HG02678 (cell line): ENCODE measurements around the gene SLC35F3.
"Not testable (repeated sequence)": the region's sequence is repeated elsewhere in the genome, so short reads cannot be mapped to it uniquely, and the experiment has no call there.

Experiments used
- ATAC-seq: cut with Tn5 transposase; IDR thresholded peaks from one replicate; pipeline ENCODE4 v1.9.1; 2021; ENCODE audit warnings: mild to moderate bottlenecking, moderate library complexity; ENCODE audit not compliant: unreplicated experiment

Gene SLC35F3

GRCh38 chr1:234279021-234279420 is 374.5 kb downstream of the SLC35F3 start:
- ATAC-seq = no peak

- ATAC-seq = no peak
Observed at GRCh38 chr1:234280500-234280899, 376.0 kb downstream of the SLC35F3 start.

- ATAC-seq = no peak
Observed at GRCh38 chr1:234281826-234282489, 377.5 kb downstream of the SLC35F3 start.

GRCh38 chr1:234286206-234286605 is 381.7 kb downstream of the SLC35F3 start:
- ATAC-seq = no peak

- no peak for ATAC-seq
Observed at GRCh38 chr1:234288946-234289345, 384.5 kb downstream of the SLC35F3 start.

GRCh38 chr1:234289538-234290305 is 385.2 kb downstream of the SLC35F3 start:
- no peak for ATAC-seq

- no peak for ATAC-seq
Observed at GRCh38 chr1:234292011-234292410, 387.5 kb downstream of the SLC35F3 start.

GRCh38 chr1:234292548-234292947 is 388.1 kb downstream of the SLC35F3 start:
- ATAC-seq = no peak

- no peak for ATAC-seq
Observed at GRCh38 chr1:234294109-234294817, 389.8 kb downstream of the SLC35F3 start.

GRCh38 chr1:234295068-234295467 is 390.6 kb downstream of the SLC35F3 start:
- ATAC-seq = no peak

GRCh38 chr1:234295626-234296025 is 391.1 kb downstream of the SLC35F3 start:
- no peak for ATAC-seq

GRCh38 chr1:234296496-234296895 is 392.0 kb downstream of the SLC35F3 start:
- ATAC-seq = no peak

GRCh38 chr1:234297668-234298067 is 393.2 kb downstream of the SLC35F3 start:
- ATAC-seq = no peak

GRCh38 chr1:234300096-234300495 is 395.6 kb downstream of the SLC35F3 start:
- no peak for ATAC-seq

GRCh38 chr1:234301663-234302062 is 397.2 kb downstream of the SLC35F3 start:
- not testable (repeated sequence) for ATAC-seq

- no peak for ATAC-seq
Observed at GRCh38 chr1:234302354-234302962, 398.0 kb downstream of the SLC35F3 start.

- no peak for ATAC-seq
Observed at GRCh38 chr1:234303231-234303630, 398.8 kb downstream of the SLC35F3 start.

- ATAC-seq = no peak
Observed at GRCh38 chr1:234307726-234308125, 403.2 kb downstream of the SLC35F3 start.

GRCh38 chr1:234309243-234309597 is 404.7 kb downstream of the SLC35F3 start:
- no peak for ATAC-seq

GRCh38 chr1:234309598-234310459 is 405.4 kb downstream of the SLC35F3 start:
- ATAC-seq = peak; percentile 93

GRCh38 chr1:234310460-234310817 is 406.0 kb downstream of the SLC35F3 start:
- ATAC-seq = no peak
